ENCODE measurements around the gene EHBP1L1.

EHBP1L1 gene

GRCh38 chr11:65639623-65640482, 64.0 kb downstream of the EHBP1L1 start:
- H3K36me3 ChIP-seq (ENCODE audit: control insufficient read depth, insufficient read depth, low read length), result peaks cover 19% of the 10 kb centered on the region
- H3K9me3 ChIP-seq (ENCODE audit: control insufficient read depth, insufficient read depth, low read length), result no peaks in the 10 kb centered on the region
- no peak overlapping the region for H3K27ac ChIP-seq (ENCODE audit: low read length)
- H3K4me1 ChIP-seq (ENCODE audit: control insufficient read depth, insufficient read depth, low read length), result peaks cover 8% of the 10 kb centered on the region
- no CpG with 5 or more reads among the region's 8 CpGs for WGBS (ENCODE audit: insufficient coverage, insufficient read length)
- no peak for DNase-seq (ENCODE audit: low read depth, low spot score)
- no peak overlapping the region for H3K4me3 ChIP-seq (ENCODE audit: low read length)
- no peaks in the 10 kb centered on the region for H3K27me3 ChIP-seq (ENCODE audit: control insufficient read depth, insufficient read depth, low read length)

DNA sequence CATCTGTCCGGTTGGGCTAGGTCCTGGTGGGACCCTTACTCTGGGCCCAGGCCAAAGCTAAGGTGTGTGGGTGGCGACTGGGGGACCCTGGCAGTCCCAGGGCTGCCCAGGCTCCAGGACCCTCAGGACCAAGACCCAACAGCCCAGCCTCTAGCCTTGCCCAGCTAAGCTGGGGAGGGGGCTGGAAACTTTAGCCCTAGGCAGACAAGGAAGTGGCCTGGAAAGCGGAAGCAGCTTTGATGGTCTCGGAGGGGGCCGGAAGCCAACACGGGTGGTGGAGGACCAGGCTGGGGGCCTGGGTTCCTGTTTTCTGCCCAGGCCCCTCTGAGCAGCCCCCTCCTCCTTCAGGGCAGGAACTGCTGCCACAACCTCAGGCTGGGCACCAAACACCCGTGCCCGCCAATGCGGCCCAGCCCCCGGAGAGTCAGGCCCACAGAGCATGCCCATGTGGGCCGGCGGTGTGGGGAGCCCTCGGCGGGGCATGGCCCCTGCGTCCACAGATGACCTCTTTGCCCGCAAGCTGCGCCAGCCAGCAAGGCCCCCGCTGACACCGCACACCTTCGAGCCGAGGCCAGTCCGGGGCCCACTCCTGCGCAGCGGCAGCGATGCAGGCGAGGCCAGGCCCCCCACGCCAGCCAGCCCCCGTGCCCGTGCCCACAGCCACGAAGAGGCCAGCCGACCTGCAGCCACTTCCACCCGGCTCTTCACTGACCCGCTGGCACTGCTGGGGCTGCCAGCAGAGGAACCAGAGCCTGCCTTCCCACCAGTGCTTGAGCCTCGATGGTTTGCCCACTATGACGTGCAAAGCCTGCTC, 64.8 kb downstream of the EHBP1L1 start:
- H3K9me3 ChIP-seq (ENCODE audit: control insufficient read depth, insufficient read depth, low read length), result no peaks in the 10 kb centered on the region
- DNase-seq (ENCODE audit: low read depth, low spot score), result no peak
- H3K4me3 ChIP-seq (ENCODE audit: low read length), result no peak overlapping the region
- peaks cover 8% of the 10 kb centered on the region for H3K4me1 ChIP-seq (ENCODE audit: control insufficient read depth, insufficient read depth, low read length)
- no peak overlapping the region for H3K27ac ChIP-seq (ENCODE audit: low read length)
- WGBS (ENCODE audit: insufficient coverage, insufficient read length), result no CpG with 5 or more reads among the region's 35 CpGs
- peaks cover 10% of the 10 kb centered on the region for H3K36me3 ChIP-seq (ENCODE audit: control insufficient read depth, insufficient read depth, low read length)
- no peaks in the 10 kb centered on the region for H3K27me3 ChIP-seq (ENCODE audit: control insufficient read depth, insufficient read depth, low read length)

DNA sequence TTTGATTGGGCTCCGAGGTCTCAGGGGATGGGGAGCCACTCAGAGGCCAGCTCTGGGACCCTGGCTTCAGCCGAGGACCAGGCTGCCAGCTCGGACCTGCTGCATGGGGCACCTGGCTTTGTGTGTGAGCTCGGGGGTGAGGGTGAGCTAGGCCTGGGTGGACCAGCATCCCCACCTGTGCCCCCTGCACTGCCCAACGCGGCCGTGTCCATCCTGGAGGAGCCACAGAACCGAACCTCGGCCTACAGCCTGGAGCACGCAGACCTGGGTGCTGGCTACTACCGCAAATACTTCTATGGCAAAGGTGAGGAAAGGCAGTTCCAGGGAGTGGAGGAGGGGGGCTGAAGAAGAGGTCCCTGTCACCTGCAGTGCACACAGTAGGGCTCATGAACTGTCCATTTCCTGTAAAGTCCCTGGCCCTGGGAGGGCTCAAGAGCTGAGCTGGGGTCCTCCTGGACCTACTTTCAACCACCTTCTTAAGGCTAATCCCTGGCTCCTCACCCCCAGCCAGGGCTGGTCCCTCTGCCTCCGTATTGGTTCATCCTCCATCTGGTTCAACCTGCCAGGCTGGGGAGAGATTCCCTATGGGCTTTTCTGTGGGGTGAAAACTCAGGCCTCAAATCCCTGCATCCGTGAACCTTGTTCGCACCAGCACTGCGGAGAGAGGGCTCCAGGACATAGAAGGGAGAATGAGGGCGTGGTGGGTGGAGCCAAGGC, 65.6 kb downstream of the EHBP1L1 start:
- peaks cover 10% of the 10 kb centered on the region for H3K4me1 ChIP-seq (ENCODE audit: control insufficient read depth, insufficient read depth, low read length)
- H3K9me3 ChIP-seq (ENCODE audit: control insufficient read depth, insufficient read depth, low read length), result no peaks in the 10 kb centered on the region
- no CpG with 5 or more reads among the region's 16 CpGs for WGBS (ENCODE audit: insufficient coverage, insufficient read length)
- DNase-seq (ENCODE audit: low read depth, low spot score), result no peak
- H3K36me3 ChIP-seq (ENCODE audit: control insufficient read depth, insufficient read depth, low read length), result peaks cover 5% of the 10 kb centered on the region; the same call in 1 of the 2 replicates
- no peak overlapping the region for H3K4me3 ChIP-seq (ENCODE audit: low read length)
- no peaks in the 10 kb centered on the region for H3K27me3 ChIP-seq (ENCODE audit: control insufficient read depth, insufficient read depth, low read length)
- no peak overlapping the region for H3K27ac ChIP-seq (ENCODE audit: low read length)
